PC-9 (cell line): ENCODE data around the gene EXD3. TPM values are rescaled to one million over a fixed set of nuclear protein-coding genes. Genes with fewer than 3 reads are reported as not detected.

Source experiments
- BruUV-seq: library from RNA; stranded (reverse); fragments of 400-500 nt; replicated peaks from 2 replicates; lab custom pipeline; 2021; lab: Mats Ljungman, UMichigan
- CTCF ChIA-PET: fragments of 300-600 bp; sonication (Branson Sonifier 250); formaldehyde crosslinking; loops from one replicate; lab custom pipeline; 2022; ENCODE audit warnings: antibody characterized with exemption; lab: Charles Lee
- POLR2A ChIA-PET: fragments of 300-600 bp; sonication (Branson Sonifier 250); formaldehyde crosslinking; loops from one replicate; lab custom pipeline; 2022; ENCODE audit warnings: antibody characterized with exemption; ENCODE audit not compliant: unreplicated experiment; lab: Charles Lee
- DNase-seq, 2 experiments: peaks; one replicate each; pipeline versions ENCODE4 v3.0.0 to v3.0.0-alpha.2; 2015 to 2022; ENCODE audit warnings: mixed read lengths in 1 of 2
- H2AFZ ChIP-seq: fragments of 200-600 bp; sonication (generic); 2 replicates; pipeline ENCODE4 v1.8.1; 2017; ENCODE audit warnings: antibody characterized with exemption
- H3F3A ChIP-seq: fragments of 200-600 bp; sonication (generic); 2 replicates; pipeline ENCODE4 v1.8.1; 2017; ENCODE audit warnings: antibody characterized with exemption, mild to moderate bottlenecking, low read depth; ENCODE audit not compliant: insufficient read depth
- H3K27ac ChIP-seq: fragments of 200-600 bp; sonication (generic); 2 replicates; pipeline ENCODE4 v1.6.1; 2016; ENCODE audit warnings: mixed run types
- H3K27me3 ChIP-seq: fragments of 200-600 bp; sonication (generic); 2 replicates; pipeline ENCODE4 v1.6.1; 2016; ENCODE audit warnings: low read depth, mixed run types; ENCODE audit not compliant: insufficient read depth
- H3K36me3 ChIP-seq: fragments of 200-600 bp; sonication (generic); 2 replicates; pipeline ENCODE4 v1.6.1; 2016; ENCODE audit warnings: low read depth, mixed run types
- H3K4me1 ChIP-seq: fragments of 200-600 bp; sonication (generic); replicated peaks from 2 replicates; pipeline ENCODE4 v1.6.1; 2016; ENCODE audit warnings: mixed run types; ENCODE audit not compliant: insufficient read depth
- H3K4me2 ChIP-seq: fragments of 200-600 bp; sonication (generic); 2 replicates; pipeline ENCODE4 v1.6.1; 2017; ENCODE audit warnings: mixed run types
- H3K4me3 ChIP-seq: fragments of 200-600 bp; sonication (generic); 2 replicates; pipeline ENCODE4 v1.6.1; 2016; ENCODE audit warnings: mixed run types
- H3K79me2 ChIP-seq: fragments of 200-600 bp; sonication (generic); 2 replicates; pipeline ENCODE4 v1.6.1; 2017; ENCODE audit warnings: low read depth, mixed run types
- H3K9me2 ChIP-seq: fragments of 200-600 bp; sonication (generic); 2 replicates; pipeline ENCODE4 v1.8.1; 2017; ENCODE audit warnings: mild to moderate bottlenecking; ENCODE audit not compliant: insufficient read depth
- H3K9me3 ChIP-seq: fragments of 200-600 bp; sonication (generic); 2 replicates; pipeline ENCODE4 v1.8.1; 2016; ENCODE audit warnings: low read depth; ENCODE audit not compliant: insufficient read depth
- H4K20me1 ChIP-seq: fragments of 200-600 bp; sonication (generic); 2 replicates; pipeline ENCODE4 v1.8.1; 2017; ENCODE audit not compliant: insufficient read depth
- EZH2 ChIP-seq: fragments of 200-600 bp; sonication (generic); IDR thresholded peaks from 2 replicates; pipeline ENCODE4 v1.8.0; 2017; ENCODE audit warnings: antibody characterized with exemption, low read depth
- intact Hi-C: fragments of 100-400 bp; cut with micrococcal nuclease; formaldehyde crosslinking; loops from one replicate; pipeline ENCODE4 v1.10.0; 2022; ENCODE audit not compliant: unreplicated experiment
- total RNA-seq: library from RNA; stranded (reverse); gene quantifications from 2 replicates; pipeline ENCODE4 v1.2.3, GENCODE V29; 2021
- TF ChIP-seq, protein P1 (sequence below): fragments of 200-600 bp; sonication (generic); conservative IDR thresholded peaks from 2 replicates; pipeline ENCODE4 v1.6.1; 2017; ENCODE audit warnings: mixed run types, antibody characterized with exemption, mild to moderate bottlenecking, moderate library complexity

Gene EXD3
- total RNA-seq, 1 experiment from 2014 or later, result 23.7 TPM

DNA sequence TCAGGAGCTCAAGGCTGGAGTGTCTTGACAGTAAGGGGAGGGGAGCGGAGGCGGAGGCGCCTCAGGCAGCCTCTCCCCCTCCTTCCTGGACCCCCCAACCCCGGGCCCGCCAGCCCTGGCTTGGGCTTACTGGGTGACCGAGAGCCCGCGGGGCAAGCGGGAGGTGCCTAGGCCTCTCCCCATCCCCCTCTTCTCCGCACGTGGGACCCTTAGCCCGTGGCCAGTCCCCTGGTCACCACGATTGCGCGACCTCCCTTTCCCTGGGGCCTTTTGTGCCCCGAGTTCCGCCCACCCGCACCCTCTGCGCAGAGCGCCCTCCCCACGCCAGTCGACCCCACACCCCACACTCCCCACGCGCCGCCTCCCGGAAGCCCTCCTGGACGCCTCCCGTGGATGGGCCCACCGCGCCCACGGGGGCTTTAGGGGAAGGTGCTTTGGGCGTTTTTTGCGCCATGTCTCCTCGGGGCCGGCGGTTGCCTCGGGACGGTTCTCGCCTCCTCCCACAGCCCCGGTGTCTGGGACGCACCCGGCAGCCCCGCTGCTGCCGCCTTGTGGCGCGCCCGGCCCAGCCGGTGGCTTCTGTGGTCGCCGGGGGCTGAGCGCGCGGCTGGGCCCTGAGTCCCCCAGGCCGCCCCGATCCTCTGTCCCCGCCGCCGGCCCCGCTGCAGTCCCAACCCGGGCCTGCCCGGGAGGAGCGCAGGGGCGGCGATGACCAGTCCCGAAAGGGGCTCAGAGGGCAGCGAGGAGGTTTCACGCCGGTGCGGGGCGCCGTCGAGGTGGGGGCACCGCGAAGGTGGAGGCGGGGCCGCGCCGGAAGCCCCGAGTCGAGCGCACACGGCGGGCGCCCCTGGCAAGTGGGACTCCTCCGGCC is 142.3 kb downstream of the EXD3 start:
- Histone ChIP-seq H4K20me1 (no peaks in the 10 kb centered on the region), H3K36me3 (peaks cover 7% of the 10 kb centered on the region; the same call in 1 of the 2 replicates), H3K4me2 (no peak overlapping the region), H3K27me3 (no peaks in the 10 kb centered on the region), H3K27ac (no peak overlapping the region), H3K4me1 (peaks cover 16% of the 10 kb centered on the region), H3K79me2 (peaks cover 26% of the 10 kb centered on the region; the same call in 1 of the 2 replicates), H3K9me3 (no peaks in the 10 kb centered on the region), H2AFZ (no peak overlapping the region), H3F3A (peaks cover 16% of the 10 kb centered on the region), H3K4me3 (no peak overlapping the region), H3K9me2 (no peaks in the 10 kb centered on the region)
- intact Hi-C loops, result no loop called here
- ChIA-PET CTCF (no interaction called here), POLR2A (no interaction called here)
- no peak for DNase-seq
- BruUV-seq, result no TSS peak
- no peak for TF ChIP-seq EZH2
- TF ChIP-seq, protein P1, sequence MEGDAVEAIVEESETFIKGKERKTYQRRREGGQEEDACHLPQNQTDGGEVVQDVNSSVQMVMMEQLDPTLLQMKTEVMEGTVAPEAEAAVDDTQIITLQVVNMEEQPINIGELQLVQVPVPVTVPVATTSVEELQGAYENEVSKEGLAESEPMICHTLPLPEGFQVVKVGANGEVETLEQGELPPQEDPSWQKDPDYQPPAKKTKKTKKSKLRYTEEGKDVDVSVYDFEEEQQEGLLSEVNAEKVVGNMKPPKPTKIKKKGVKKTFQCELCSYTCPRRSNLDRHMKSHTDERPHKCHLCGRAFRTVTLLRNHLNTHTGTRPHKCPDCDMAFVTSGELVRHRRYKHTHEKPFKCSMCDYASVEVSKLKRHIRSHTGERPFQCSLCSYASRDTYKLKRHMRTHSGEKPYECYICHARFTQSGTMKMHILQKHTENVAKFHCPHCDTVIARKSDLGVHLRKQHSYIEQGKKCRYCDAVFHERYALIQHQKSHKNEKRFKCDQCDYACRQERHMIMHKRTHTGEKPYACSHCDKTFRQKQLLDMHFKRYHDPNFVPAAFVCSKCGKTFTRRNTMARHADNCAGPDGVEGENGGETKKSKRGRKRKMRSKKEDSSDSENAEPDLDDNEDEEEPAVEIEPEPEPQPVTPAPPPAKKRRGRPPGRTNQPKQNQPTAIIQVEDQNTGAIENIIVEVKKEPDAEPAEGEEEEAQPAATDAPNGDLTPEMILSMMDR, result no peak

DNA sequence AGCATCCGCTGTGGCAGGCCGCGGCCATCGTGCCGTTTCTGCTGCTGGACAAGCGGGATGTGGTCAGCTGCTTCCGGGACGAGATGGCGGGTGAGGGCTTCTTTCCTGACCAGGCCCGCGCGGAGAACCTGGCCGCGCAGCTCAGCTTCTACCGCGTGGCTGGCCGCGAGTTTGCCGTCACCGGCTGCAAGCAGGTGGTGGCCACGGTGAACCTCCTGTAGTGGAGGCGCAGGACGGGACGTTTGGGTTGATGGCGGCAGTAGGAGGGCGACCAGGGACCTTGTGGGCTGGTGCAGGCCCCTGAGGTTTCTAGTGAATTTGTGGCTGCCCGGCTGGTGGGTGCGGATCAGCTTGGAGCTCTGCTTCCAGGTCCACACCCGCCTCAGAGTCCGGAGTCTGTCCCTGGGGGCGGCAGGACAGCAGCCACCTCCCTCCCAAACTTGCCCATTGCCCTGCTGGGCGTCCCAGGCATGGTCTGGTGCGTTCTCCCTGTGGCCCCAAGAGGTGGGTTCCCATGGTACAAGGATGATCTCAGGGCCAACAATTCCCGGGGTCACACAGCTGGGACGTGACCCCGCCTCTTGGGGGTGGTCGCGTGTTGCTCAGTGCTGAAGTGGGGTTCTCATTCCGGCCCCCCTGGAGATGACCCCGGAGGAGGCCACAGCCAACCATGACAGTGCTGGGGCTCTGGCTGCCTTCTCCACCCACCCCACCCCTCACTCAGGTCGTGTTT is 143.1 kb downstream of the EXD3 start:
- TF ChIP-seq EZH2, result no peak
- TF ChIP-seq, protein P1, result no peak
- POLR2A ChIA-PET, result no interaction called here
- H3K4me3 ChIP-seq, result no peak overlapping the region
- intact Hi-C loops, result no loop called here
- peaks cover 22% of the 10 kb centered on the region for H3F3A ChIP-seq
- CTCF ChIA-PET, result no interaction called here
- no peak overlapping the region for H3K27ac ChIP-seq
- no peaks in the 10 kb centered on the region for H3K27me3 ChIP-seq
- no peak overlapping the region for H3K4me2 ChIP-seq
- no peak for DNase-seq
- peaks cover 7% of the 10 kb centered on the region; the same call in 1 of the 2 replicates for H3K36me3 ChIP-seq
- no peaks in the 10 kb centered on the region for H4K20me1 ChIP-seq
- H3K9me2 ChIP-seq, result no peaks in the 10 kb centered on the region
- H2AFZ ChIP-seq, result no peak overlapping the region
- H3K79me2 ChIP-seq, result peaks cover 26% of the 10 kb centered on the region; the same call in 1 of the 2 replicates
- peaks cover 16% of the 10 kb centered on the region for H3K4me1 ChIP-seq
- no peaks in the 10 kb centered on the region for H3K9me3 ChIP-seq
- BruUV-seq, result no TSS peak

DNA sequence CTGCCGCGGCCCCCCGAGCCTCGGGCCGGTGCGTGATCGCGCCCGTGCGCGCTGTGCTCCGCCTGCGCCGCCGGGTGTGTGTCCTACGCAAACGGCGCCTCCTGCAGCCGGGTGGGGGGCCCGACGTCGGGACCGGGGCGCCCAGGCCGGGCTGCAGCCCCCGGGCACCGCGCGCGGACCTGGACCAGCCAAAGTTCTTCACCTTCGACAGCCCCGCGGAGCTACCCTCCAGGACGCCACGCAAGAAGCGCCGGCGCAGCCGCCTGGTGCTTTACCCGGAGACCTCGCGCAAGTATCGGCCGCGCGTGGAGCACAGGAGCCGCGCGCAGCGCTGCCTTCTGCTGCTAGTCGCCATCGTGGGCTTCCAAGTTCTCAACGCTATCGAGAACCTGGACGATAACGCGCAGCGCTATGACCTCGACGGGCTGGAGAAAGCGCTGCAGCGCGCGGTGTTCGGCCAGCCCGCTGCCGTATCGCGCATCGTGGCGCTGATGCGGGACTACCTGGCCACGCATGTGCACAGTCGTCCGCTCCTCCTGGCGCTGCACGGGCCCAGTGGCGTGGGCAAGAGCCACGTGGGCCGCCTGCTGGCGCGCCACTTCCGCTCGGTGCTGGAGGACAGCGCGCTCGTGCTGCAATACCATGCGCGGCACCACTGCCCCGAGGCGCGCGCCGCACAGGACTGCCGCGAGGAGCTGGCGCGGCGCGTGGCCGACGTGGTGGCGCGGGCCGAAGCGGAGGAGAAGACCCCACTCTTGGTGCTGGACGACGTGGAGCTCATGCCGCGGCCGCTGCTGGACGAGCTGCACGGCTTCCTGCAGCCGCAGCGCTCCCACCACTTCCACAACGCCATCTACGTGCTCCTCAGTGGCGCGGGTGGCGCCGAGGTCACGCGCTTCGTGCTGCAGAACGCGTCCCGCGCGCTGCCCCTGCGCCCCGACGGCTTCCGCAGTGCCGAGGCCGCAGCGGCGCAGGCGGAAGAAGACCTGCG is 143.9 kb downstream of the EXD3 start:
- peaks cover 16% of the 10 kb centered on the region for H3K4me1 ChIP-seq
- no peaks in the 10 kb centered on the region for H3K9me3 ChIP-seq
- peaks cover 24% of the 10 kb centered on the region for H3F3A ChIP-seq
- H2AFZ ChIP-seq, result no peak overlapping the region
- no TSS peak for BruUV-seq
- no peaks in the 10 kb centered on the region for H4K20me1 ChIP-seq
- peaks cover 26% of the 10 kb centered on the region; the same call in 1 of the 2 replicates for H3K79me2 ChIP-seq
- intact Hi-C loops, result no loop called here
- POLR2A ChIA-PET, result no interaction called here
- no peak for DNase-seq
- H3K4me2 ChIP-seq, result peak overlapping the region; percentile 83
- H3K4me3 ChIP-seq, result peak overlapping the region; percentile 89; the same call in 1 of the 2 replicates
- CTCF ChIA-PET, result no interaction called here
- TF ChIP-seq, protein P1, result no peak
- TF ChIP-seq EZH2, result no peak
- no peaks in the 10 kb centered on the region for H3K27me3 ChIP-seq
- H3K27ac ChIP-seq, result no peak overlapping the region
- no peaks in the 10 kb centered on the region for H3K9me2 ChIP-seq
- H3K36me3 ChIP-seq, result peaks cover 7% of the 10 kb centered on the region; the same call in 1 of the 2 replicates
